ENCODE data around the gene CD59.
A peak's percentile ranks its signal among the peaks of the same experiment; 100 is the strongest.
"Not testable (repeated sequence)": the region's sequence is repeated elsewhere in the genome, so short reads cannot be mapped to it uniquely, and the experiment has no call there.

CD59 gene

DNA sequence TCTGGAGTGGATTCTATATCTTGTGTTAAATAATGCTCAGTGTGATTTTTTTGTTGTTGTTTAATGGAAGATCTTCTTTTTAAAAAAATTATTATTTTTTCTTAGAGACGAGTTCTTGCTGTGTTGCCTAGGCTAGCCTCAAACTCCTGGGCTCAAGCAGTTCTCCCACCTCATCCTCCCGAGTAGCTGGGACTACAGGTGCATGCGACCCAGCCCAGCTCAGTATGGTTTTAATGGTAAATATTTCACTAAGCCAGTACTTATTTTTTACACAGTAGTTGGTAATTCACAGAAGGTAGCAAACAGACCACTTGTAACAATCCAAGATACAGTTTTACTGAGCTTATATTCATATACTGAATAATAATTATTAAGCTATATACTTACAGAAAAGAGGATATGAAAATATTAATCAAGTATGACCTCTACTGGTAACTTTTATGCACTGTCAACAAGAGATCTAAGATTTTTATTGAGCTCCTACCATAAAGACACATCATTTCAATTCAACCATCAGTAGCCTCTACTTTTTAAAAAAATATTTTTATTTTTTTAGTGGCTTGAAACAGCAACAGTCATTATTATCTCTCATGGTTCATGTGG, 6.1 kb upstream of the CD59 start:
- DNase-seq (ENCODE audit: low spot score), result peak; percentile 52

DNA sequence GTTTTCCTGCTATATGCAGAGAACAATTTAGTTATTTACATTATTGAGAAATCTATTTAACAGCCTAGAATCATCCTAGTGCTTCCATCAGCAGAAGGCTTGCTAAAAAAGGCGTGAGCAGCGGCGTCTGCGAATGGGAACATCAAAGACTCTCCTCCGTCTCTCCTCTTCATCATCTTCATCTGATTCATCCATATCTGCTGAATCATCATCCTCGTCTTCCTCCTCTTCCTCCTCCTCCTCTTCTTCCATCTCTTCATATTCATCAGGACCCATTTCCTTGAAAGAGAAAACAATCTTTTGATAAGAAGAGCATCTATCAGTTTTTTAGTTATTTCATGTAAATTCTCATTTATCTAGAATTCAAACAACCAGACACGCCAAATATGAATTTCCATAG, 5.6 kb upstream of the CD59 start:
- no peak for DNase-seq (ENCODE audit: low spot score)

DNA sequence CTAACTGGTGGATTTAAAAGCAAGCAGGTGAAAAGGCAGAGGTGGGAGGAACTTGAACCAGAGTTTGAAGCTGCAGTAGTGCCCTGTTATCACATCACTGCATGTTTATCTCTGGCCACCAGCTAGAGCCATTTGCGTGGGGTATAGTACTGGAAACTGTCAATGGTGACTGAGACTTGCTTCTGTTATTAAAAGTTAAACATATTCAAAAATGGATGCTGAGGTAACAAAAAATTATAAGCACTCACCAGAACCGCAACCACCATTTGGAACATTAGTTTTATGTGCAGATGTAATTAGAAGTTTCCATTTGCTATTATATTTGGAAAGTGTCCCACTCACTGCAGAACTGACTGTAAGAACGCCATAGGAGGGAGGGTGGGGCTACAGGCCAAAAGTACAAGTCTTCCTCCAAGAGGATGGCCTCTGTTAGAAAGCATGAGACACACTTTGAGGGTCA, 1.2 kb upstream of the CD59 start:
- no peak for DNase-seq (ENCODE audit: low spot score)

DNA sequence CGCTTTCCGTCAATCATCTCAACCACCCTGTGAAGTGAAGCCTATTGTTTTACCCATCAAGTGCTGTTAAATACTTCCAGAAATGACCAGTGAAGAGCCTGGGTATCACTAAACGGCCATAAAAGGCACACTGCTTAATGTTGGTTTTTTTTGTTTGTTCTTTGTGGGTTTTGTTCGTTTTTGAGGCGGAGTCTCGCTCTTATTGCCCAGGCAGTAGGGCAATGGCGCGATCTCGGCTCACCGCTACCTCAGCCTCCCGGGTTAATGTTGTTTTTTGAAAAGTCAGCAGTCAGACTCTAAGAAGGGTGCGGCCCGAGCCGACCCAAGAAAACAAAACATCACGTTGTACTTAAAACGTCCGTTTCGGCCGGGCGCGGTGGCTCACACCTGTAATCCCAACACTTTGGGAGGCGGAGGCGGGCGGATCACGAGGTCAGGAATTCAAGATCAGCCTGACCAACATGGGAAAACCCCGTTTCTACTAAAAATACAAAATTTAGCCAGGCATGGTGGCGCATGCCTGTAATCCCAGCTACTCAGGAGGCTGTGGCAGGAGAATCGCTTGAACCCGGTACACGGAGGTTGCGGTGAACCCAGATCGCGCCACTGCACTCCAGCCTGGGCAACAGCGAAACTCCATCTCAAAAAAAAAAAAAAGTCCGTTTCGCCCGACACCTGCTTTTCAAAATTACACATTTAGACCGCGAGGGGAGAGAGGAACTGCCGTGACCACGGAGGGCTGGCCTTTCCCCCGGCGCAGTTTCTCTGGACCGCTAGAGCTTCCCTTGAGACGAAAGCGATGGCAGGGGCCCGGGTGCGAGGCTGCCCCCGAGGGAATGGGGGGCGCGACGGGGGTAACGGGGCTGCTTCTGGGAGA, 714 bp downstream of the CD59 start:
- DNase-seq (ENCODE audit: low spot score), result peak; percentile 55

DNA sequence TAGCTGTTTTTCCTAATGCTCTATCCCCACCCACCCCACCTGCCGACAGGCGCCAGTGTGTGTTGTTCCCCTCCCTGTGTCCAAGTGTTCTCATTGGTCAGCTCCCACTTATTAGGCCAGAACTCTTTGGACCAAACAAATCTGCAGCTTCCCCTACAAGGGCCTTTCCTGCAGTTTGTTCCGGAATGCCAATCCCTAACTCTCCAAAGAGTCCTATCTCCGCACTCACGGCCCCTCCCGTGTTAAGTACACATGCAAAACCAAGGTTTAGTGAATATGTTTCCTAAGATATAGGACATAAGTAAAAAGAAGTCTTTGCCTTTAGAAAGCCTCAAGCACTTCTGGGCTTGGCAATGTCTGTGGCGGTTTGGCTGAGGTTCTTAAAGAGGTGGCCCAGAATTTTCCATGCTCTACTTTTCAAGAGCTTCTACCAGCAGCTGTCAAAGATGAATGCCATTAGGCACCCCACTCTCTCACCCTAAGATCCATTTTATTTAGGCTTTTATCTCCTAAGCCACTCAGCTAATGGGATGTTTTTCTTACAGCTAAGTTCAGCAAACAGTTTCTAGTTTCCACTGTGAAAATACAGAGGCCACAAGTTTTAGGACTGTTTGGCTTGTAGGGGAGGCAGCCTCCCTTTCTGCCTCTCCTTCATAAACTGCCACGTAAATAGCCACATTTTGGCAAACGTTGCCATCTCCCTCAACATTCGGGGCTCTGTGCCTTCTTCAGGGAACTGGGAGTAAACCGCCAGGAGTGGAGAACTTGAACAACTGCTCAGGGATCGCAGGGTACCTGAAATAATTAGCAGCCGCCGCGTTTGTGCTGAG, 1.6 kb downstream of the CD59 start:
- no peak for DNase-seq (ENCODE audit: low spot score)

DNA sequence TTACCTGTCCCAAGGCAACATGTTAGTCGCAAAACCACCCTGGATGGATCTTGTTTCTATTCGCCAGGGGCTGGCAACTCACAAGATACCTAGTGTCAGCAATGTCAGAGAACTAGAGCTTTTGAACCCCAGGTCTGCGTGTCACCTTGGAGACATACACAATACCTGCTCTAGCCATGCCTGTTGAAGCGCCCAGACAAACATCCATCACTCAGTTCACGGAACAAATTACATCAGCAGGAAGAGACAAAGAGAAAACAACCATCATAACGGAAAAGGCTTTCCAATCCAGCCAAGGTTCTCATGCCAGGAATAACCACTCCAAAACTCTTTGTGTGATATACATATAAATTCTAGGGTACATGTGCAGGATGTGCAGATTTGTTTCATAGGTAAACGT, 2.2 kb downstream of the CD59 start:
- DNase-seq (ENCODE audit: low spot score), result no peak

DNA sequence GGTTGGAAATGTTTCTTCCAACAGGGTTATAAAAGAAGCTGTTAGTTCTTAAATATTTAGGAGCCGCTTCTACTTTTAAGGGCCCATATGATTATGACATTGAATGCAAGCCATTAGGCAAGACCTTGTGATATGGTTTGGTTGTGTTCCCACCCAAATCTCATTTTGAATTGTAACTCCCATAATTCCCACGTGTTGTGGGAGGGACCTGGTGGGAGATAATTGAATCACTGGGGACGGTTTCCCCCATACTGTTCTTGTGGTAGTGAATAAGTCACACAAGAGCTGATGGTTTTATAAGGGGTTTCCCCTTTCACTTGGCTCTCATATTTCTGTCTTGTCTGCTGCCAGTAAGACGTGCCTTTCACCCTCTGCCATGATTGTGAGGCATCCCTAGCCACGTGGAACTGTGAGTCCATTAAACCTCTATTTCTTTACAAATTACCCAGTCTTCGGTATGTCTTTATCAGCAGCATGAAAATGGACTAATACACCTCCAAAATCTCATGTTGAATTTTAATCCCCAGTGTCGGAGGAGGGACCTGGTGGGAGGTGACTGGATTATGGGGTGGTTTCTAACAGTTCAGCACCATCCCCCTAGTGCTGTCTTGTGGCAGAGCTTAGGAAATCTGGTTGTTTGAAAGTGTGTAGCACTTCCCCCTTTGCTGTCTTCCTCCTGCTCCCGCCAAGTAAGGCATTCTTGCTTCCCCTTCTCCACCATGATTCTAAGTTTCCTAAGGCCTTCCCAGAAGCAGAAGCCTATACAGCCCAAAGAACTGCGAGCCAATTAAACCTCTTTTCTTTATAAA, 4.3 kb downstream of the CD59 start:
- DNase-seq (ENCODE audit: low spot score), result no peak

DNA sequence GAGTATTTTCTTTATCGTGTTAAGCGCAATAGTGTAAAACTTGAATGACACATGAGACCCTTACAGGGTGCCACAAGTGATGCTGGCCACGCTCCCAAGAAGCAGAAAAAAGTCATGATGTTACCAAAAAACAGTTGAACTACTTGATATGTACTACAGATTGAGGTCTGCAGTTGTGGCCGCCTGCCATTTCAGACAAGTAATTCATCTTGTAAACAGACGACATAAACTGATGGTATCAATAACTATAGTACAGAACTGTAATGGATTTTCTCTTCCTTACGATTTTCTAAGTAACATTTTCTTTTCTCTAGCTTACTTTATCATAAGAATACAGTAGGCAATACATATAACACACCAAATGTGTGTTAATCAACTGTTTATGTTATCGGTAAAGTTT, 5.5 kb downstream of the CD59 start:
- DNase-seq (ENCODE audit: low spot score), result no peak

DNA sequence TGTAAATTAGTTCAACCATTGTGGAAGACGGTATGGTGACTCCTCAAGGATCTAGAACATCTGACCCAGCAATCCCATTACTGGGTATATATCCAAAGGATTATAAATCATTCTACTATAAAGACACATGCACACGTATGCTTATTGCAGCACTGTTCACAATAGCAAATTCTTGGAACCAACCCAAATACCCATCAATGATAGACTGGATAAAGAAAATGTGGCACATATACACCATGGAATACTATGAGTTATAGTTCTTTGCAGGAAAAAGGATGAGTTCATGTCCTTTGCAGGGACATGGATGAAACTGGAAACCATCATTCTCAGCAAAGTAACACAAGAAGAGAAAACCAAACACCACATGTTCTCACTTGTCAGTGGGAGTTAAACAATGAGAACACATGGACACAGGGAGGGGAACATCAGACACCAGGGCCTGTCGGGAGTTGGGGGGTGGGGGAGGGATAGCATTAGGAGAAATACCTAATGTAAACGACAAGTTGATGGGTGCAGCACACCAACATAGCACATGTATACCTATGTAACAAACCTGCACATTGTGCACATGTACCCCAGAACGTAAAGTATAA, 7.1 kb downstream of the CD59 start:
- DNase-seq (ENCODE audit: low spot score), result not testable (repeated sequence)

DNA sequence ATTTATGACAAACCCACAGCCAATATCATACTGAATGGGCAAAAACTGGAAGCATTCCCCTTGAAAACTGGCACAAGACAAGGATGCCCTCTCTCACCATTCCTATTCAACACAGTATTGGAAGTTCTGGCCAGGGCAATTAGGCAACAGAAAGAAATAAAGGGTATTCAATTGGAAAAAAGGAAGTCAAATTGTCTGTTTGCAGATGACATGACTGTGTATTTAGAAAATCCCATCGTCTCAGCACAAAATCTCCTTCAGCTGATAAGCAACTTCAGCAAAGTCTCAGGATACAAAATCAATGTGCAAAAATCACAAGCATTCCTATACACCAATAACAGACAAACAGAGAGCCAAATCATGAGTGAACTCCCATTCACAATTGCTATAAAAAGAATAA, 8.7 kb downstream of the CD59 start:
- DNase-seq (ENCODE audit: low spot score), result not testable (repeated sequence)

DNA sequence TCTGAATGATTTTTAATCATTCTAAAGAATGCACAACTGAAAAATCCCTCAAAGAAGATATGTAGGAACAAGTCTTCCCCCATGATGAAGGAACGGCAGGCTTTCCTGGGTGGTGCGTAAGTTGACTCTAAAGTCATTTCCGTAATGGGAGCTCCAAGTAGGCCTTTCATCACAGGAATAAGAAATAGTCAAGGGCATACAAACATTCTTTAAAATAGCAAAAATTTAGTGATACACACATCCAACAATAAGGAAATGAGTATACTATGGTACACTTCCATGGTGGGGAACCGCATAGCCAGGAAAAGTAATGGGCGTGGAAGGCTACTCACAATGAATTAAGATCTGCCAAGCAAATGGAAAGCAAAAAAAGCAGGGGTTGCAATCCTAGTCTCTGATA, 10.7 kb downstream of the CD59 start:
- DNase-seq (ENCODE audit: low spot score), result no peak

DNA sequence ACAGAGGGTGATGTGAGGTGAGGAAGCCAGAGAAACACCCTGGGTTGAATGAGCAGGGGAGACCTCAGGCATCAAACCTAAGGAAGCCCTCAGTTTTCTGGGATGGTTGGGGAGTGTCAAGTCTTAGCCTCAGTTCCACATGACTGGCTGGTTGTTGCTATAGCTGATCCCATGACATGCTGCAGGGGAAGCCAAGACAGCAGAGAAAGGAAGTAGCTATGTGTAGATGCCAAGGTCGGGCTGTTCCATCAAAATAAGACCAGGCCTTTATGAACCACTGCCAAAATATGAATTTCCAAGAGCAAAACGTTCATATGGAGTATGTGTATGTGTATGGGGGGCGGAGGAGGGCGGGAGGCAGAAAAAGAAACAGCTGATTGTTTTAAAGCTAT, 11.6 kb downstream of the CD59 start:
- DNase-seq (ENCODE audit: low spot score), result no peak

DNA sequence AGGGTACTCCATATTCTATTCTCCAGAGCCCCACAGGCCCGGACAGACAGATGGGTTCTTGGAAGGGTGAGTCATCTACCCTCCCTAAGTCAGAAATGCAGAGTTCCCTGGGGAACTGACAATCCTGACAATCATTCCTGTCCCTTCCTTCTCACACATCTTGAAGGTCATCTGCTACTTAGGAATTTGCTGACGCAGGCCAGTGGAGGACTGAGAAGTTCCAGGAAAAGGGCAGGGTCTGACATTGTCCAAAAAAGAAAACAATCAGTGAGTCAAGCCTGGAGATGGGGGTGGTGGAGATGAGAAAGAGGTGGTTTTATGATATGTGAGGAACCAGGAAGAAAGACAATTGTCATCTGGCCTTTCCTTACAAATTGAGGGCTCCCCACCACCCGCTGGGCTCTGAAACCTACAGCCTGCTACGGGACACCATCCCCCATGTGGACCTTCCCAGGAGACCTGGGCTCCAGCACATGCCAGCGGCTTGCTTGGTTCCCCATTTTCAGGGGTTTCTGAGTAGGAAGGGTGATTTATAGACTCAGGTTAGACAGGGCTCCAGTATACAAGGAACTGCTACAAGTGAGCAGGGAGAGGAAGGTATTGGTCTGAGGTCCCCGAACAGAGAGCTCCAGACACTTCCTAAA, 12.9 kb downstream of the CD59 start:
- peak; percentile 43 for DNase-seq (ENCODE audit: low spot score)

DNA sequence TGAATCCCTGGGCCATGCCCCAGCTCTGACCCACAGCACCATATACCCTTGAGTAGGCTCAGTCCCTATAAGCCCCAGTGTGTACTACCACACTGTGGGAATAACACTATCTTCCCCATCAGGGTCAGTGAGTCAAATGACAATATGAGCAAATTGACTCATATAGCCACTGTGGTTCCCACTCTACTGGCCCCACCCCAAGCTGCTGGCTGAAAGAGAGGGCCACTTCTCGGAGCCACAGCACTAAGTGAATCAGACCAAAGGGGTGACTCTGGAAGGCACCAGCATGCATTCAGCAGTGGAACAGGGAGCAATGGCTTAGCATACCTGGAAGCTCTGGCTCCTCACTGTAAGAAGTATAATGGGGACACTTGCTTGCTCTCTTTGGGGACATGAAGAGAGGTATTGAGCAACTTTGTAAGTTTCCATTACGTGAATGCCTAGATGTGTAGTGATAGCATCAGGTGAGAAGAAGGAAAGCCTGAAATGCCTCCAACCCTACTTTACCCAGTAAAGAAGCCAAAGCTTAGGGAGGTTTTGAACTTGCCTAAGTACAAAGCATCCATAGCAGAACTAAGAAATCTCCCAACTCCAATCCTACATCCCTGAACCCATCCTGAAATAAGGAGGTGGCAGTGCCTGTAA, 13.5 kb downstream of the CD59 start:
- peak; percentile 34 for DNase-seq (ENCODE audit: low spot score)

DNA sequence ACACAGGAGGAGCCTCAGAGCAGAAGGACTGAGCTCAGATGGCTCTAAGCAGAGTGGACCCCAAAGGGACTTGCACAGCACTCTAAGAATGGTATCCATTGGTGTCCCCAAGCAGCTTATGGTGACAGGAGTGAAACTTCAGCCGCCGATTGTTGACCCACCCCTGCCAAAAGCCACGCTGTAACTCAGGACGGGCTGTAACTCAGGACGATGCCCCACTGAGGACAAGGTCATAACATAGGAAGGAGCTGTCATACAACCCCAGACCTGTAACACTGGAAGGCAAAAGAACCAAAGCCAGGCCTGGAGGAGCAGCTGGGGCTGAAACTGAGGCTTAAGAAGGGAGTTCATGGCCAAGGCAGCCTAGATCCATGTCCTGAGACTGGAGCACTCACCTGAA, 14.2 kb downstream of the CD59 start:
- no peak for DNase-seq (ENCODE audit: low spot score)

DNA sequence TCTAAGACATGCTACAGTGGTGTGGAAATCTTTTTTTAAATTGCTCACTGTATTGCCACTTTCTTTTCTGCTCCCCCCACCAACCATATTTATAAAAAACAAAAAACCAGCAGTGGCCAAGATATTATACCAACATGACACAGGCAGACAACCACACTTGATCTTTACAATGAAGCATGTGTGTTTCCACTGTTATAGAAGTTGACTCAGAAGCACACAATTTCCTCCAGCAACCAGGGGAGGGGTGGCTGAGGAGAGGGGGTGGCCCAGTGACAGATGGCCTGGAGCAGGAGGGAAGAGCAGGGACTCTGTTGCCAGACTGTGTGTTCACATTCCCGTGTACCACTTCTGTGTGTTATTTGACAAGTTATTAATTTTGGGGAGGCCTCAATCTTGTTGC, 14.8 kb downstream of the CD59 start:
- no peak for DNase-seq (ENCODE audit: low spot score)

DNA sequence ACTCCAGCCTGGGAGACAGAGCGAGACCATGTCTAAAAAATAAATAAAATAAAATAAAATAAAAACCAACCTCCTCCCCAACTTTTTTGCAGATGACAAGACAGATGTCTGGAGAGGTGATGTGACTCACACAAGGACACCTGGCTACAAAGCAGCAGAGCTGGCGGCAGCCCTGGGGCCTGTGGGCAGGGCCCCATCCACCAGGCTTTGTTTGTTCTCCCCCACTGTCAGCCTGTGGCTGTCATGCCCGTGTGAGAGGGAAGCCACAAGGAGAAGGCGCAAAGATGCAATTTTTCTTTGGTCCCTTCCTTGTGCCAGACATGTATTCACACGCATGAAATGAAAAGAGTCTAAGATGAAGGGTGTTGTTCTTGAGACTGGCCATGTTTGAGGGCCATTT, 16.6 kb downstream of the CD59 start:
- no peak for DNase-seq (ENCODE audit: low spot score)

DNA sequence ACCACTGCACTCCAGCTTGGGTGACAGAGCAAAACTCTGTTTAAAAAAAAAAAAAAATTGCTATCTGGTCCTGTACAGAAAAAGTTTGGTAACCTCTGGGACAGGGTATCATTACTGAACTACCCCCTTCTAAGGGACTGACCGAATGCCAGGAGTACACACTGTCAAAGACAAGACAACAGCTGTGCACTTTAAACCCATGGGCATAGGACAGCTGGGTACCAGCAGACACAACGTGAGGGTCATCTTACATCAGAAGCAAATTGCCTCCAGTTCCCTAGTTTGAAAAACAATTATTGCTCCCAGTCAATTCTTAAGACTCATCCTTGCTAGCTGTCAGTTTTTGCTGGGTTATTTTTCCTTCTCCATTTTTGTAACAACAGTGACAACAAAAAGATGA, 17.8 kb downstream of the CD59 start:
- DNase-seq (ENCODE audit: low spot score), result no peak

DNA sequence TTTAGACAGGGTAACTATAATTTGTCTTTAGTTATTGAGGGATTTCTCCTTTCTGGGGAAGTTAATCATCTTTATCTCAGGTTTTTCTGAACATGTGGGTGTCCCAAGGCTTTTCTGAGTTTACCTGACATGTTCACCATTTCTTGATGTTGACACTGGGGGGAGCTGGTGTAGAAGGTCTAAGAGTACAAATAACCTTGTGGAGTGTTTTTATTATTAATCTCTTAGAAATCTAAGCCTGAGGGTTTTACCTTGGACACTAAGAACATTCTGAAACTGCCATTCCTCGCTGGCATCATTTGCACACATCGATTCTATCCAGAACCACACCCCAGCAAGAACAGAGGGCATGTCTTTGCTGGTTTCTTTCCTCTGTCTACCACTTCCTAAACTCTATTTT, 20.0 kb downstream of the CD59 start:
- peak; percentile 35 for DNase-seq (ENCODE audit: low spot score)

DNA sequence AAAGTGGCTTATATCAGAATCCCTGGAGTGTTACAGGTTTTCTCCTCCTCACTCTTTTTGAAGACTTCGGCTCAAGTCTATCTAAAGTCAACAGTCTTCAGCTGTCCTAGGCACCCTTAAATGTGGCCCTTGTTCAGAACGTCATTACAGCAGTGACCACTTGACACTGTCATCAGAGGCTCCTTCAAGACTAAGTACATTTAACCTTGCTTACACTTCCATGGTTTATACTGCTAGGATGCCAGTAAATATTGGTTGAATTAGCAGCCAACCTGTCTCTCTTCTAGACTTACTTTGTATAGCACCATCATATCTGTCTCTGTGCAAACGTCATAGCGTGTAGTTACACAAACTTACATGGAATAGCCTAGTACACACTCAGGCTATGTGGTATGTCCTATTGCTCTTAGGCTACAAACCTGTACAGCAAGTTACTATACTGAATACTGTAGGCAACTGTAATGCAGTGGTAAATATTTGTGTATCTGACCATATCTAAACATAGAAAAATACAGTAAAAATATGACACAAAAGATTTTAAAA, 22.3 kb downstream of the CD59 start:
- no peak for DNase-seq (ENCODE audit: low spot score)
